H1 (cell line): Measurements from ENCODE around the gene RAD23A. TPM values are rescaled to one million over a fixed set of nuclear protein-coding genes. Genes with fewer than 3 reads are reported as not detected.

Experiments used
- CTCF ChIA-PET: fragments of 300-600 bp; sonication (Branson Sonifier 250); formaldehyde crosslinking; loops from one replicate; lab custom pipeline; 2021; ENCODE audit not compliant: partially characterized antibody; lab: Charles Lee
- POLR2A ChIA-PET: fragments of 300-600 bp; sonication (Branson Sonifier 250); formaldehyde crosslinking; loops from one replicate; lab custom pipeline; 2021; ENCODE audit warnings: inconsistent platforms; ENCODE audit not compliant: partially characterized antibody; lab: Charles Lee
- DNase-seq, 2 experiments: peaks; one replicate each; pipeline versions ENCODE4 v3.0.0 to v3.0.0-alpha.2; 2010 to 2022; ENCODE audit warnings: low spot score in 2 of 2, low read depth in 1 of 2, mixed read lengths in 1 of 2
- FAIRE-seq: peaks from 2 replicates; lab custom pipeline; 2011; peaks lifted over from hg19 to GRCh38; lab: Jason Lieb, UNC
- H2AFZ ChIP-seq: 2 replicates; pipeline ENCODE4 v1.8.1; 2012; ENCODE audit warnings: low read length, inconsistent platforms
- H2AK5ac ChIP-seq: 2 replicates; pipeline ENCODE4 v1.6.1; 2013; ENCODE audit warnings: low read depth, low read length
- H2BK120ac ChIP-seq: replicated peaks from 2 replicates; pipeline ENCODE3; 2013; ENCODE audit warnings: low read depth, low read length, inconsistent platforms
- H2BK12ac ChIP-seq: 2 replicates; pipeline ENCODE4 v1.6.1; 2013; ENCODE audit warnings: low read depth, low read length
- H2BK15ac ChIP-seq: 2 replicates; pipeline ENCODE4 v1.6.1; 2013; ENCODE audit warnings: low read length
- H2BK20ac ChIP-seq: 2 replicates; pipeline ENCODE4 v1.6.1; 2013; ENCODE audit warnings: low read length
- H2BK5ac ChIP-seq: 2 replicates; pipeline ENCODE4 v1.6.1; 2013; ENCODE audit warnings: low read depth, low read length
- H3K14ac ChIP-seq: 2 replicates; pipeline ENCODE4 v1.6.1; 2013; ENCODE audit warnings: inconsistent platforms; ENCODE audit not compliant: insufficient read length
- H3K18ac ChIP-seq: 2 replicates; pipeline ENCODE4 v1.6.1; 2013; ENCODE audit warnings: low read length; ENCODE audit errors: extremely low read depth
- H3K23ac ChIP-seq: 2 replicates; pipeline ENCODE4 v1.6.1; 2013; ENCODE audit warnings: inconsistent platforms; ENCODE audit not compliant: insufficient read length
- H3K23me2 ChIP-seq: 2 replicates; pipeline ENCODE4 v1.6.1; 2013; ENCODE audit warnings: low read depth, low read length
- H3K27ac ChIP-seq: 2 replicates; pipeline ENCODE4 v1.6.1; 2011; ENCODE audit warnings: low read depth, low read length, inconsistent platforms
- H3K27me3 ChIP-seq, 4 experiments: replicated peaks in 1 of 4; 1 replicate in 1 of 4; 2 replicates in 3 of 4; pipeline versions ENCODE4 v1.6.1 to v1.8.1; 2011 to 2013; ENCODE audit warnings: low read length in 3 of 4, mild to moderate bottlenecking in 3 of 4, inconsistent platforms in 2 of 4, mixed read lengths in 2 of 4, moderate library complexity in 1 of 4; ENCODE audit not compliant: control insufficient read depth in 3 of 4, insufficient read depth in 3 of 4; ENCODE audit errors: extremely low read depth in 1 of 4
- H3K36me3 ChIP-seq, 4 experiments: 2 replicates each; pipeline versions ENCODE4 v1.6.1 to v1.8.1; 2011 to 2013; ENCODE audit warnings: mild to moderate bottlenecking in 4 of 4, low read length in 3 of 4, moderate library complexity in 2 of 4, control low read depth in 1 of 4, inconsistent platforms in 1 of 4; ENCODE audit not compliant: insufficient read depth in 4 of 4, control insufficient read depth in 2 of 4
- H3K4ac ChIP-seq: replicated peaks from 2 replicates; pipeline ENCODE3; 2013; ENCODE audit warnings: low read length, low read depth, mixed read lengths, inconsistent platforms; ENCODE audit not compliant: insufficient read length
- H3K4me1 ChIP-seq, 4 experiments: replicated peaks in 1 of 4; 1 replicate in 1 of 4; 2 replicates in 3 of 4; pipeline versions ENCODE4 v1.6.1 to v1.8.1; 2011 to 2013; ENCODE audit warnings: low read length in 3 of 4, inconsistent platforms in 2 of 4, mixed read lengths in 1 of 4; ENCODE audit not compliant: insufficient read depth in 4 of 4, control insufficient read depth in 3 of 4
- H3K4me2 ChIP-seq, 2 experiments: 2 replicates each; pipeline versions ENCODE4 v1.6.1 to v1.8.1; 2011 to 2013; ENCODE audit warnings: low read depth in 2 of 2, low read length in 2 of 2, control low read depth in 1 of 2, inconsistent platforms in 1 of 2, mild to moderate bottlenecking in 1 of 2; ENCODE audit not compliant: insufficient read depth in 1 of 2
- H3K4me3 ChIP-seq, 4 experiments: fragments of 200-600, 300-600 bp in 1 of 4; sonication (generic), shearing (Covaris generic), sonication (Bioruptor Twin) in 1 of 4; 2 replicates each; pipeline versions ENCODE4 v1.5.1 to v1.8.1; 2011 to 2016; ENCODE audit warnings: low read length in 4 of 4, low read depth in 3 of 4, control low read depth in 2 of 4, inconsistent platforms in 2 of 4, mild to moderate bottlenecking in 2 of 4, mixed read lengths in 1 of 4, moderate library complexity in 1 of 4; ENCODE audit not compliant: insufficient read depth in 2 of 4; ENCODE audit errors: extremely low read depth in 1 of 4
- H3K56ac ChIP-seq: replicated peaks from 2 replicates; pipeline ENCODE3; 2013; ENCODE audit warnings: low read depth, mild to moderate bottlenecking, mixed read lengths, low read length, inconsistent platforms; ENCODE audit not compliant: insufficient read length
- H3K79me1 ChIP-seq: 2 replicates; pipeline ENCODE4 v1.6.1; 2013; ENCODE audit warnings: low read depth, low read length, control low read depth
- H3K79me2 ChIP-seq, 2 experiments: 2 replicates each; pipeline versions ENCODE4 v1.6.1 to v1.8.1; 2012 to 2013; ENCODE audit warnings: low read length in 2 of 2, mild to moderate bottlenecking in 2 of 2, inconsistent platforms in 1 of 2; ENCODE audit not compliant: insufficient read depth in 2 of 2, control insufficient read depth in 1 of 2
- H3K9ac ChIP-seq, 4 experiments: replicated peaks in 1 of 4; 1 replicate in 1 of 4; 2 replicates in 3 of 4; pipeline versions ENCODE4 v1.6.1 to v1.8.1; 2011 to 2013; ENCODE audit warnings: low read depth in 3 of 4, low read length in 3 of 4, control low read depth in 2 of 4, mild to moderate bottlenecking in 2 of 4, moderate library complexity in 2 of 4, inconsistent platforms in 1 of 4; ENCODE audit errors: extremely low read depth in 1 of 4
- H3K9me3 ChIP-seq, 2 experiments: 2 replicates each; pipeline versions ENCODE4 v1.6.1 to v1.8.1; 2012 to 2013; ENCODE audit warnings: mild to moderate bottlenecking in 2 of 2, moderate library complexity in 2 of 2, control low read depth in 1 of 2, inconsistent platforms in 1 of 2, low read depth in 1 of 2, low read length in 1 of 2, mixed read lengths in 1 of 2; ENCODE audit not compliant: insufficient read depth in 2 of 2
- H4K20me1 ChIP-seq, 2 experiments: replicated peaks in 1 of 2; 2 replicates each; pipeline versions ENCODE3 to v1.8.1; 2011 to 2013; ENCODE audit warnings: inconsistent platforms in 2 of 2, low read length in 2 of 2, mild to moderate bottlenecking in 1 of 2; ENCODE audit not compliant: insufficient read depth in 2 of 2, control insufficient read depth in 1 of 2
- H4K5ac ChIP-seq: 2 replicates; pipeline ENCODE4 v1.6.1; 2013; ENCODE audit warnings: low read length, low read depth, mixed read lengths, inconsistent platforms; ENCODE audit not compliant: insufficient read length
- H4K8ac ChIP-seq: 2 replicates; pipeline ENCODE4 v1.8.0; 2013; ENCODE audit warnings: mild to moderate bottlenecking, moderate library complexity, low read length, inconsistent platforms; ENCODE audit not compliant: insufficient read depth; ENCODE audit errors: extremely low read depth
- H4K91ac ChIP-seq: replicated peaks from 2 replicates; pipeline ENCODE3; 2013; ENCODE audit warnings: low read length, mixed read lengths, inconsistent platforms; ENCODE audit not compliant: insufficient read length
- ATF2 ChIP-seq: IDR thresholded peaks from 2 replicates; pipeline ENCODE4 v1.6.1; 2012; ENCODE audit warnings: low read length, inconsistent platforms
- CHD1 ChIP-seq: IDR thresholded peaks from 2 replicates; pipeline ENCODE4 v1.6.1; 2012; ENCODE audit warnings: low read depth, low read length, improper control_type of control experiment
- E2F6 ChIP-seq: IDR thresholded peaks from 2 replicates; pipeline ENCODE4 v1.6.1; 2012; ENCODE audit warnings: inconsistent platforms
- KDM4A ChIP-seq: IDR thresholded peaks from one replicate; pipeline ENCODE4 v1.7.1; 2012; ENCODE audit warnings: low read depth, mild to moderate bottlenecking, moderate library complexity, low read length, inconsistent platforms; ENCODE audit not compliant: severe bottlenecking
- POLR2A ChIP-seq, 2 experiments: IDR thresholded peaks; 1 replicate in 1 of 2; 2 replicates in 1 of 2; pipeline ENCODE4 v1.6.1; 2011; ENCODE audit warnings: low read depth in 2 of 2, low read length in 2 of 2, mild to moderate bottlenecking in 2 of 2; ENCODE audit errors: control extremely low read depth in 1 of 2
- SIN3A ChIP-seq, 2 experiments: IDR thresholded peaks in 1 of 2; conservative IDR thresholded peaks in 1 of 2; 2 replicates each; pipeline ENCODE4 v1.6.1; 2011 to 2012; ENCODE audit warnings: low read length in 2 of 2, improper control_type of control experiment in 1 of 2, low read depth in 1 of 2, mild to moderate bottlenecking in 1 of 2
- TAF7 ChIP-seq: optimal IDR thresholded peaks from 2 replicates; pipeline ENCODE3; 2011; ENCODE audit warnings: low read depth, mild to moderate bottlenecking, inconsistent platforms, low read length, moderate library complexity, borderline replicate concordance
- WGBS, 2 experiments: shearing (Covaris generic) in 1 of 2; methylation state at CpG; one replicate each; pipeline versions ENCODE4 v1.1.6 to v1.1.7; 2013 to 2015; ENCODE audit warnings: low lambda C conversion rate in 2 of 2, mixed read lengths in 2 of 2, inconsistent platforms in 1 of 2, low coverage in 1 of 2, missing lambda C conversion rate in 1 of 2; ENCODE audit not compliant: insufficient replicate concordance in 2 of 2, insufficient coverage in 1 of 2, insufficient read length in 1 of 2; ENCODE audit errors: extremely low coverage in 1 of 2, missing lambda C conversion rate in 1 of 2; 5-methylcytosine and 5-hydroxymethylcytosine counted together
- polyA plus RNA-seq, 7 experiments: library from polyadenylated mRNA; depleted of rRNA in 3 of 7; stranded (reverse) in 5 of 7; unstranded in 2 of 7; fragments of >200 nt in 5 of 7; fragments of 200-250 nt in 2 of 7; gene quantifications; 1 replicate in 5 of 7; 2 replicates in 1 of 7; 4 replicates in 1 of 7; pipeline versions ENCODE4 v1.2.1 to v1.2.3, GENCODE V29; 2011 to 2013; ENCODE audit warnings: missing spikeins in 2 of 7, mixed read lengths in 2 of 7
- total RNA-seq: library from RNA; stranded (reverse); fragmentation: NEBNext Ultra II Directional; extraction: Animal tissue kit (Norgen Biotek cat#: 25700); gene quantifications from 2 replicates; pipeline ENCODE4 v1.2.1, GENCODE V29; 2021

Gene RAD23A
- total and polyA plus RNA-seq, 2 of the 8 experiments (the other 6 are each of a cell fraction or from before 2014, with no cell fraction given) = 40.0 to 76.1 TPM

GRCh38 chr19:12938779-12939601 lies 6.7 kb upstream of the RAD23A start:
- DNase-seq = no peak
- Histone ChIP-seq H2BK12ac (no peak overlapping the region), H3K14ac (no peak overlapping the region), H3K9me3 (no peaks in the 10 kb centered on the region), H2AFZ (no peak overlapping the region), H4K91ac (peak overlapping the region; percentile 68), H3K4me1 (peaks cover 0 to 23% (median 13%) of the 10 kb centered on the region in 4 experiments; a peak in 6 of 7 replicates), H3K27me3 (no peaks in the 10 kb centered on the region), H3K36me3 (peaks cover 19 to 48% (median 36%) of the 10 kb centered on the region in 4 experiments), H2BK15ac (no peak overlapping the region), H2BK120ac (no peak overlapping the region), H3K27ac (peak overlapping the region; percentile 32; the same call in 1 of the 2 replicates), H3K79me1 (no peaks in the 10 kb centered on the region; the same call in 1 of the 2 replicates), H3K23ac (no peak overlapping the region), H2BK5ac (peak overlapping the region; percentile 75; the same call in 1 of the 2 replicates), H4K20me1 (peaks cover 12 to 18% of the 10 kb centered on the region in 2 experiments), H2BK20ac (no peak overlapping the region), H2AK5ac (no peak overlapping the region), H3K18ac (no peak overlapping the region; the same call in 1 of the 2 replicates), H4K8ac (peak overlapping the region; percentile 47), H3K4me3 (peak overlapping the region; percentile 68 to 97 (median 93)), H3K9ac (peak overlapping the region; percentile 42 to 95 (median 80)), H3K23me2 (peaks cover 11% of the 10 kb centered on the region; the same call in 1 of the 2 replicates), H3K79me2 (peaks cover 13 to 26% of the 10 kb centered on the region in 2 experiments), H3K4me2 (peak overlapping the region; percentile 75 to 90), H3K4ac (peak overlapping the region; percentile 19), H4K5ac (peak overlapping the region; percentile 7), H3K56ac (peak overlapping the region; percentile 21)
- POLR2A ChIA-PET = interaction anchor here (0.7 to 3.3 kb wide), 15 partner anchors 7 to 211 kb away, joined by 3 to 71 read pairs (median 10); partner anchors contain the start of genes DNASE2, GADD45GIP1, GCDH and IER2
- WGBS, 2 experiments = 8% methylated on average over 51 of the region's 54 CpGs; no CpG with 5 or more reads in 1 of the 2 experiments
- FAIRE-seq = no peak
- CTCF ChIA-PET = interaction anchor here (0.6 to 2.1 kb wide), 3 partner anchors 26 to 78 kb away, joined by 3 to 9 read pairs (median 5); no protein-coding TSS in a partner anchor
- TF ChIP-seq SIN3A (conservative IDR thresholded peaks at IDR 0.05 in 1 of 2, IDR thresholded peaks at IDR 0.05 in 1 of 2; ENCODE audit: low read depth in 1 of 2, low read length in 2 of 2) (peak in 1 of 2 experiments; percentile 34; a peak in 1 of 4 replicates), TAF7 (peak; percentile 30), KDM4A (peak; percentile 48), ATF2 (no peak), E2F6 (no peak), POLR2A (IDR thresholded peaks at IDR 0.05; ENCODE audit: control extremely low read depth in 1 of 2, low read depth in 2 of 2, low read length in 2 of 2) (no peak; a peak in 1 of 3 replicates), CHD1 (no peak)
